GM04503 (cell line): ENCODE measurements around the gene PTGES2.

Experiments
- DNase-seq: peaks from one replicate; pipeline ENCODE4 v3.0.0-alpha.2; 2012; ENCODE audit warnings: low read depth

Gene PTGES2

DNA sequence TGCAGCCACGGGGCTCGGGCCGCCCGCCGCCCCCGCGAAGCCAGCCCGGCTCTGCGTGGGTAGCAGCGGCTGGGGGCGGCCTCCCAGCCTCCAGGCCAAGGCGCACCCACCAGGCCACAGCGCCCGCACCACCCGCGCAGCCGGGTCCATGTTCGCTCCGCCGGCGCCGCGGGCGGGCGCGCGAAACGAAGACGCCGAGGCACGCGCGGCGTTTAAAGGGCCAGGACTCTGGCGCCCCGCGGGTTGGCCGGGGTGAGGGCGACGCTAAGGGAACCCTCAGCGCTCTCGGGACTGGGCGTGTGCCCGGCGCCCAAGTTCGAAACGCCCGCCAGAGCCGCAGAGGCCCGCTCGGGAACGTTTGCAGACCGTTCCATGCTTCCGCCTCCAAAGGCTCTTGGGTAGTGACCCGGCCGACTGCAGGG lies at the start of gene PTGES2:
Gene PTGES2 (minus strand): TSS at position 162 of the 422 bp plus-strand sequence. CDS start 12 bp downstream, at position 150.
- DNase-seq: peak; percentile 51

DNA sequence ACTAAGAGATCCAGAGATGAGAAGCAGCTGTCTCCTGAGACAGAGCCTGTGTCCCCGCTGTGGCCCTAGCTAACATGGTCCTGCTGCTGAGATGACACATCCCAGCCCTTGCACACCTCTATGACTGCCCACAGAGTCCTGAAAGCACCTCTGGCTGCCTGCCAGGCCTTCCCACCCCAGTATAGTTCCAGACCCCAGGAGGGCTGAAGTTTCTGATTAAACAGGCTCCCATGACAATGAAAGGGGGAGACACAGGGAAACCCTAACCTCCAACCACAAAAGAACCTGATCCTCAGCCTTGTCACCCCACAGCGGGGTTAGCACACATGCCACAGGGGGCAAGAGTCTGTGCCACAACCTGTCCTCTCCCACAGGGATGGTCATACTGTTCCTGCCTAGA lies 48.2 kb upstream of the PTGES2 start:
- no peak for DNase-seq

DNA sequence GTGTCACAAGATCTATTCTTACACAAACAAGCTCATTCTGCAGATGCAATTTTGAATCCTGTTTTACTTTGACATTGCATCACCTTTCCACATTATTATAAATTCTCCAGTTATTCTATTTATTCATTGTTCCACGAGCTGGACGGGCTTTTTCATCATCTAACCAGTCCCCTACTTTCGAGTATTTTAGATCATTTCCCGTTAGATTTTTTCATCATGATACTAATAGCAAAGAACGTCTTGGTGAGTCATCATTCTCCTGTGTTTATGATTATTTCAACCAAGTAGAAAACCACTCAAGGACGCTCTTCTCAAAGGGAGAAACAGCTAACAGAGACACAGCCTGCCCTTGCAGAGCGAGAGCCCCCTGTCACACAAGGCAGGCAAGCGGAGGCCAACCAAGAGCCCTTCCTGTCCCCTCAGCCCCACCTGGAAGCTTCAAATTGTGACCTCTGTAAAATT lies 47.6 kb upstream of the PTGES2 start:
- DNase-seq: no peak

DNA sequence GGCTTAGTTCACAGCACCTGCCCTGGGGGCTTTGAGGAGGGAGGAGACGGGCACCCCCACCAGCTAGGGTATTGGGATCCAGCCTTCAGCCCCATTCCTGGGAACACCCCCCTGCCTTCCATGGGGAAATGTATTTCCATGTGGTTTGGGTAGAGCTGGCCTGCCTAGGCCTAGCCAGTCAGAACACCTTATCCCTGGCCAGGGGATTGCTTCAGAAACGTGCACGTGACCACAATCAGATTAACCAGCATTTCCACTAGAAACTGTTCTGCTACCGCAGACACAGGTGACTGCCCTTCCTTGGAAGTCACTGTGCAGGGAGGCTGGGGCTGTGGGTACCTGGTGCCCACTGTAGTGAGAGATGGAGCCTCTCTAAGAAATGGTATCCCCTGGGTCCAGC lies 46.5 kb upstream of the PTGES2 start:
- DNase-seq: no peak

DNA sequence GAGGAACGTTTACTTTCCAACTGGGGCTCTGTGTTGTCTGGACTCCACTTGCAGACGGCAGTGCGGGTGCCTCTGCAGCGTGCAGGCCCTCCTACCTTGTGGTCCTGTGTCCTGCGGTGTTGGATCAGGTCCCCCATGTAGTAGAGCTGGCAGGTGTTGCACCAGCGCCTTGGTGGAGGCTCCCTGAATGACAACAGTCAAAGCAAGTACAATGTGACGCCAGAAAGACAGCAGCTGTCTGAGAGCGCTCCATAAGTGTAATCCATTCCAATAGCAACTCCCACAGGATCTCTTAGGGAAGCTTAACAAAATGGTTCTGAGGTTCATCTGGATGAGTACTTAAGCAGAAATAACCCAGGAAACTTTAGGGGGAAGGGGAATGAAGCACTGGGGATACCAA lies 42.4 kb upstream of the PTGES2 start:
- DNase-seq: no peak

DNA sequence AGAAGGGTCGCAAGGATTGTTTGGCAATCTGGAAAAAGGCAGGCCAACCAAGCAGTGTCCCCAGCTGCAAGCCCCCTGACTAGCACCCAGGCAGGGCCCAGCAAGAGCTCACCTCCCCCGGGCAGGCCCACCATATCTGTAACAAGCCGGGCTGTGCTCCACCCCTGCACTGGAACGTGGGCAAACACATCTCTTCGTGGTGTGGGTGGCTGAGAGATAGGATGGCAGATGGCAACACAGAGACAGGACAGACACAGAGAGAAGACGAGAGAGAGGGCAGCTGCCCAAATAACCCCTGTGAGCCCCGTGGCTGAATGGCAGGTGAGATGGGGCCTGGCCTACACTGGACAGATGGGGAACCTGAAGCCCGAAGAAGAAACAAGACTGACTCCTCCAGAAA lies 42.0 kb upstream of the PTGES2 start:
- no peak for DNase-seq

DNA sequence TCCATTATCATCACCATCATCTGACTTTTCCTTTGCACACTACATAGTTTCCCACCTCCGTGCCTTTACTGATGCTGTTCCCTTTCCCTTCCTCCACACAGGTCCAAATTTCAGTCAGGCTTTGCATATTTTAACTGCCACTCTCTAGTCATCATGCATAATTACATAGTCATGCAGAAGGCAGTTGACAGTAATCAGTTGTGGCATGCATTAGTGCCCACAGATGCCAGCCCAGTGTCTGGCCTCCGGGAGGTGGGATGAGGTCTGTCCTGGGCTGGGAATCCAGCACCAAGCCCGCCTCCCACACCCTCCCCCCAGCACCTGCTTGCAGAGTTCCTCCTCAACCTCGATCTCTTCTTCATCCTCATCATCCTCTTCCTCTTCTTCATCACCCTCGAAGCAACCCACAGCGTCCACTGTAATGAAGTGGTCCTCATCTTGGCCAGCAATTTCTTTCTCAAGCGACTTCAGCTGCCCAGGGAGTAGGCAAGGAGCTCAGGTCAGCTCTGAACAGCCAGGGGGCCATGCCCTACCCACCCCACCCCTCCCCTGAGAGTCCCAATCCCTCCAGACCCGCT lies 41.3 kb upstream of the PTGES2 start:
- DNase-seq: no peak

DNA sequence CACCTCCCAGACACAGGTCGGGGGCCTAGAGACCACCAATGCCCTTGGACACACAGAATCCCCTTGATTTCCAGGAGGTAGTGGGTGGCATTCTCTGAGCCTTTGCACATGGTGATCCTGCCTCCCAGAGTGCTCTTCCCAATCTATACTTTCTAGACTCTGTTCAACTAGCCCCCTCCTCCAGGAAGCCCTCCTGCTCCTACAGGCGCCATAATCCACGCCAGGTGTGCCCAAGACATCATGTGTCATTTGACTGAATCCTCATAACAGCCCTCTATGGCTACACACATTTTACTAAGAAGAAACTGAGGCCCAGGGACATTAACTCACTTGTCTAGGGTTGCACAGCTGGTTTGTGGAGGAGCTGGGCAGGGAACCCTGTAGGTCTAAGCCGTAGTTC lies 39.7 kb upstream of the PTGES2 start:
- DNase-seq: no peak

DNA sequence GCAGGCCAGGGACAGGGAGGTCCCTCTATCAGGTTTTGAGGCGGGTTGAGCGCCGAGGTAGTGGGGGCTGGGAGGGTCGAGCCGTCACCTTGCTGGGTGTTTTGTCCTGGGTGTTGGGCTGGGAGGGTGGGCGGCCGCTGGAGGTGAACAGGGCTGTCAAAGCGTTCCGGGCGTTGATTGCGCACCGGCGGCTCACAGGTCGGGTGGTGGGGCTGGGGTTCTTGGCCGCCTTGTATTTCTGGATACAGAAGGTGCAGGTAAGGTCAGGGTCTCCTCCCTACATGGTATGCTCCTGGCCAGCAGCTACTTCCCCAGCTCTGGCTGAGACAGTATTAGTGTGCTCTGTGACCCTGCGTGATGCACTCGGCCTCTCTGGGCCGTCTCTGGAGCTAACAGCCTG lies 38.6 kb upstream of the PTGES2 start:
- no peak for DNase-seq

DNA sequence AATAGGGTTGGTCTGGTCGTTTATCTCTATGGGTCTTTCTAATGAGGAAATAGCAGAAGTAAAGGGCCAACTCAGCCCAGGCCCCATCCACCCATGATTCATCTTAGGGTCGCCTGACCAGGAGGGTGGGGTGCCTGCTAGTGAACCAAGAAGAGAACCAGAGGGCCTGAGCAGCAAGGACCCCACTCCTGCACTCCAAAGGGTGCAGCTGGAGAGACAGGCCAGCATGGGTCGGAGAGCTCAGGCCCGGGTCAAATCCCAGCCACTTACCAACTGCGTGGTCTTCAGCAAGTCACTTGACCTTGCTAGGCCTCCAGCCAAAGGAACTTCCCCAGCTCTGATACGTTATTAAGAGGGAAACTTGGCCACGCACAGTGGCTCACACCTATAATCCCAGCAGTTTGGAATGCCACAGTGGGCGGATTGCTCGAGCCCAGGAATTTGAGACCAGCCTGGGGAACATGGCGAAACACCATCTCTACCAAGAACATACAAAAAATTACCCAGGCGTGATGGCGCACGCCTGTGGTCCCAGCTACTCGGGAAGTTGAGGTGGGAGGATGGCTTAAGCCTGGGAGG lies 36.9 kb upstream of the PTGES2 start:
- no peak for DNase-seq

DNA sequence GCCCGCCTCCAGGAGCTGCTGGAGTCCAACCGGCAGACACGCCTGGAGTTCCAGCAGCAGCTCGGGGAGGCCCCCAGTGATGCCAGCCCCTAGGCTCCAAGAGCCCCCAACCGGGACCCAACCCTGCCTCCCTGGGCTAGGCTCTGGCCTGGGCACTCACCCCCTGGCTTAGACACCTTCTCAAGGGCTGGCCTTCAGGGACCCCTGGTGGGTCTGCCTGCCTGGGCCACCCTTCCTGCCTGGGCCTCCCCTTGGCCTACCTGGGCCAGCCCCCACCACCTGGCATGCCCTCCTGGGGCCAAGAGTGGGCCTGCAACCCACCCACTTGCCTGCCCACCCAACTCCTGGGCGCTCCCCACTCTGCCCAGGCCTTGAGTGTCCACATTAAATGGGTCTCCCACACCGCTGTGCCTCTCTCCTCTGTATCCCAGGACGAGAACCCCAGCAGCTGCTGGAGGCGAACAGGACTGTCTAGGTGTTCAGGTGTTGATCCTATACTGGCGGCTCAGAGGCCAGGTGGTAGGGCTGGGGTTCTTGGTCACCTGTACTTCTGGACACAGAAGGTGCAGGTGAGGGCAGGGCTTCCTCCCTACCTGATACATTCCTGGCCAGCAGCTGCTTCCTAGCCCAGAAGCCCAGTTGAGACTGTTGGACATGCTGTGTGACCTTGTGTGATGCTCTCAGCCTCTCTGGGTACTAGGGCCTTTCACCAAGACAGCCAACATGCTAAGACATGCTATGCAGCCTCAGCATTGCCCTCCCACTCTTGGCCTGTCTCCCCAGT lies 36.2 kb upstream of the PTGES2 start:
- DNase-seq: no peak

DNA sequence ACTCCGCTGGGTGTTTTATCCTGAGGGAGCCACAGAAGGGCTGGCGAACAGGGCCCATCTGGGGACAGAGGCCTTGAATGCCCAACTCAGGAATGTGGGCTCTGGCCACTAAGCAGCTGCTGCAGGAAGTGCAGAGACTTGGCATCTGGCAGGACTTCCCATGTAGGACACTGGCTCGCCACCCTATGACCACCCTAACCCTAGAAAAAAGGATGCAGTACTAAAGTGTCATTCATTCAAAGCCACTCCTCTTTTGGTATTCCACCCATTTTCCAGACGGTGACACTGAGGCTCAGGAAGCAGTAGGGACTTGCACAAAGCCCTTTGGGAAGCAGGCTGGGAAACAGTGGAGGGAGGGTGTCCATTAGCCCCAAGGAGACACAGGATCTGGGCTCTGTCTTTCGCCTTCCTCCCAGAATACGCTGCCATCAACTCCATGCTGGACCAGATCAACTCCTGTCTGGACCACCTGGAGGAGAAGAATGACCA lies 35.5 kb upstream of the PTGES2 start:
- no peak for DNase-seq

DNA sequence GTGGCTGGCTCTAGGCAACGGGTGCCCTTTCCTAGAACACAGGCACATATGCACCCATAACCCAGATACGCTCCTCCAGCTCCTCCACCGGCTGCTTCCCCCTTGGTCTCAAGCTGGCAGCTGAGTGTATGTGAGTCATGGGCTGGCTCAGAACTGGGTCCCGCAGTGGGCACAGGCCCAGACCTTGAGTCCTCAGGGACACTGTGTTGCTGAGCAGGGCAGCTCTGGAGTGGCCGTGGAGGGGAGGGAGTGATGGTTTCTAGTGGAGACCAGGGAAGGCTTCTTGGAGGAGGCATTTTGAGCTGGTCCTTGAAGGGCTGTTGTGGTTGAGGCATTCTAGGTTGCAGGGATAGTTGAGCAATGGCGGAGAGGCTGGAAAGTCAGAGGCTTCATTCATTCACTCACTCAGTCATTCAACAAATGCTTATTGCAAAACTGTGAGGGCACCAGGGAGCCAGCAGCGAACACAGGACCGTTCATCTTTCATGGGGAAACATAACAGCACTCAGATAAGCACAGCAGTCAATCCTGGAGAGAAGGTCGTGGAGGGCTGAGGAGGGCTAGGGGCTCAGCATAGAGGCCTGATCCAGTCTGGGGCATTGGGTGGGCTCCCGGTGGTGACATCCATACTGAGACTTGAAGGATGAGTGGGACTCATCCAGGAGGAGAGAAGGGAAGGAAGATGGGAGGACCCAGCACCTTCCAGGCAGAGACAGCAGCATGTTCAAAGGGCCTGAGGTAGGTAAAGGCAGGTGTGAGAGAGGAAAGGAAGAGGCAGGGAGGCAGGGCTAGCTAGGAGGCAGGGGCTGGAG lies 34.9 kb upstream of the PTGES2 start:
- no peak for DNase-seq

DNA sequence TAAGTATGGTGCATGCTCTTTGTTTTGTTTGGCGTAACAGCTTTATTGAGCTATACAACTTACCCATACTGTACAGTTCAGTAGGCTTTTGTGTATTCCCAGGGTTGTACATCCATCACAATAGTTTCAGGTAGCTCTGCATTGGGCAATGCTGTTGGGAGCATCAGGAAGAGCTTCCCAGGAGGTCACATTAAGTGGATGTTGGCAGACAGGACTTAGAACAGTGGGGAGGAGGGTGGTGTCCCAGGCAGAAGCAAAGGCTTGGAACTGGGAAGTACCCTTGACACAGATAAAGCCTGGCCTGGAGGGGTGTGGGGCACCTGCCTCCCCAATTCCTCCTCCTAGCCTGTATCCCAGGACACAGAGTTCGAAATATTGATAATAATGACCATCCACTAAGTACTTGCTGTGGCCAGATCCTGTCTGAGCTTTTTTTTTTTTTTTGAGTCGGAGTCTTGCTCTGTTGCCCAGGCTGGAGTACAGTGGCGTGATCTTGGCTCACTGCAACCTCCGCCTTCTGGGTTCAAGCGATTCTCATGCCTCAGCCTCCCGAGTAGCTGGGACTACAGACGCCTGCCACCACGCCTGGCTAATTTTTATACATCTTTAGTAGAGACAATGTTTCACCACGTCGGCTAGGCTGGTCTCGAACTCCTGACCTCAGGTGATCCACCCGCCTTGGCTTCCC lies 33.8 kb upstream of the PTGES2 start:
- no peak for DNase-seq

DNA sequence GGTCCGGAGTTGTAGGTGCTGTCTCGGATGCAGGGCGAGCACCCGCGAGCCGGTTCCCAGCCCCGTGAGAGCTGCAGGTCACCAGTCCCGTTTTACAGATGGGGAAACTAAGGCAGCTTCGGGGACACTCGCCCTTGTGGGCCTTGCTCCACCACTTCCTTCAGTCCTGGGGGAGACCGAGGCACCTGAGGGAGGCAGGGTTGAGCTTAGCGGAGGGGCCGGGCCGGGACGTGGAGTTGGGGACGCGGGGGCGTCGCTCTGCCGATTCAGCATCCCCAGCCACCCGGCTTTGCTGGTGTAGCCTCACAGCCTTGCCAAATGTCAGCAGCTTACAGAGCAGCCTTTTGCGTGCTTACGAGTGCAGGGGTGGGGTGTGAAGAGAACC lies 33.1 kb upstream of the PTGES2 start:
- DNase-seq: no peak

DNA sequence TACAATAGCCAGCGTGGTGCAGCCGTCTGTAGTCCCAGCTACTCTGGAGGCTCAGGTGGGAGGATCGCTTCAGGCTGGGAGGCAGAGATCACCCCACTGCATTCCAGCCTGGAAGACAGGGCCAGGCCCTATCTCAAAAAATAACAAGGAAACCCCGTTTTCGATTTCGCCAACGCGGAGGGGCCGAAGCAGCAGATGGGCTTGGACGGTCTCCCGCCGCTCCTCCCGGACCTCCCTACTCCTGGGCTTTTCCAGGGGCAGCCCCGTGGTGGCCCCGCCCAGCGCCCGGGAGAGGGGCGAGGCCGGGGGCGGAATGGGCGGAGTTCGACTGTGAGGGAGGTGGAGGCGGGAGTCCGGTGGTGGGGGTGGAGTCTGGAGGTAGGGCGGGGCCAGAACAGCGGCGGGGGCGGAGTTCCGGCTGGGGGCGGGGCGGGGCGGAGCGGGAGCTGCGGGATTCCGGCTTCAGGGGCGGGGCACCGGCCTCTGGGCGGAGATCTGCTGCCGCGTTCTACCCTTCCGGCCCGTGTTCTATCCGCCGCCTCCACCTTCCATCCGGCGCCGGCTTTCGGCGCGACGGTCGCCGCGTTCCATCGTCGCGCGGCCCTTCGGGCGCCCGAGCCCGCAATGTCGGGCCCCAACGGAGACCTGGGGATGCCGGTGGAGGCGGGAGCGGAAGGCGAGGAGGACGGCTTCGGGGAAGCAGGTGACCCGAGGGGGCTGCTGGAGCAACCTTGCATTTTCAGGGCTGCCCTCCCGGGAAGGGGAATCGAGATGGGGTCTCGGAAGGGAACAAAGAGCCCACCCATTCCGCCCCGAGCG lies 32.5 kb upstream of the PTGES2 start, which contains the start of gene BBLN:
Gene BBLN (plus strand): TSS at position 482 of the 819 bp plus-strand sequence. CDS start 143 bp downstream, at position 625.
- DNase-seq: peak; percentile 38

DNA sequence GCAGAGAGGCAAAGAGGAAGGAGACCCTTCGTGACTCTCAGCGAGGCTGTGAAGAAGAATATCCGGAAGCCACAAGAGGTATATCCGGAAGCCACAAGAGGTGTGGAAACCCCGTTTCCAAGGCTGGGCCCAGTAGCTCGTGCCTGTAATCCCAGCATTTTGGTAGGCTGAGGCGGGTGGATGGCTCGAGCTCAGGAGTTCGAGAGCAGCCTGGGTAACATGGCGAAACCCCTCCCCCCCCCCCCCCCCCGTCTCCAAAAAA lies 31.9 kb upstream of the PTGES2 start:
- no peak for DNase-seq

DNA sequence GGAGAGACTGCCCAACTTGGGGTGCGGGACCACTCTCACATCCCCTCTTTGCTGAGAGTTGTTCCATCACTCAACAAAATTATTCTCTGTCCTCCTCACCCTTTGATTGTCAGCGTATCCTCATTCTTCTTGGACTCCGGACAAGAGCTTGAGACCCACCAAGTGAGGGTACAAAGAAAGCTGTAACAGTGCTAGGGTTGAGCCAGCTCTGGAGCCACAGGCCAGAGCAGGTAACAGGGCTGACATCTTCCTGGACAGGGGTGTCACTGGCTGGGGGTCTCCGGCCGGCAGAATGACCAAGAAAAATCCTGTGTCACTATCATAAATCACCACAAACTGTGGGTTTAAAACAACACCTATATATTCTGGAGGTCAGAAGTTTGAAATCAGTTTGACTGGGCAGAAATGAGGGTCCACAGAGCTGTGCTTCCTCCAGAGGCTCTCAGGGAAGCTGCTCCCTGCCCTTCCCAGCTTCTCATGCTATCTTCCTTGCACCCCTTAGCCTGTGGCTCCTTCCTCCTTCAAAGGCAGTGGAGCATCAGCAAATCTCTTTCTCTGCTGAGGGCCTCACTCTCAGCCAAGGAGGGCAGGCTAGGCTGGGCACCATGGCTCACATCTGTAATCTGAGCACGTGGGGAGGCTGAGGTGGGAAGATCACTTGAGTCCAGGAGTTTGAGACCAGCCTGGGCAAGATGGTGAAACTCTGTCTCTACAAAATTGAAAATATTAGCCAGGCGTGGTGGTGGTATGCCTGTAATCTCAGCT lies 28.4 kb upstream of the PTGES2 start:
- no peak for DNase-seq

DNA sequence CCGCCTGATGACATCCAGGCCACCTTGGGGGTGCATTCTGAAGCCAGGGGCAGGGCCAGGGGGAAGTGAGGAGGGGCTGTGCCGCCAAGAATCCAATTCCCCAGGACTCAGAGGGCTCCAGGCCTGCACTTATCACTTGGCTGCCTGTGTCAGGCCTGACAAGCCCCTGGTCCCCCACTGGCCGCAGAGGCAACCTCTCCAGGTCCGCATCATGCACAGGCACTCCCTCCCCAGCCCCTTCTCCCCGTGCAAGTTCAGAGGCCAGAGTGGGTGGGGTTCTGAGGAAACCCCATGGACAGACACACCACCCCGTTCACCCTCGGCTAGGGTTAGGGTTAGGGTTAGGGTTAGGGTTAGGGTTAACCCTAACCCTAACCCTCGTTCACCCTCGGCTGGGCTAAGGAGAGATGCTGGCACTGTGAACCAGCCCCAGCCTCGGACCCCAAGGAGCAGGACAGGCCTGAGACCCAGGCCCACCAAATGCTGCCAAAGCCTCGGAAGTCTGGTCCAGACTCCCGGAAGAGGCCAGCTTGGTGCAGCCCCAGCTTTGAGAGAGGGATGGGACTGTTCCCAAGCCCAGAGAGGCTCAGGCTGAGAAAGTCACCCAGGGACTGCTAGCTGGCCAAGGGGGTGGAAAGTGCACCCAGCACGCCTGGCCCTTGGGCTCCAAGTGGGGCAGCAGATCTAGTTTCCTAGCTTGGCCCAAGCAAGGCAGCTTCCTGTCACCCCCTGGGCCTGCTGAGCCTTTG lies 26.6 kb upstream of the PTGES2 start:
- no peak for DNase-seq
